ENCODE measurements around the gene ASPM.
"Not testable (repeated sequence)": the region's sequence is repeated elsewhere in the genome, so short reads cannot be mapped to it uniquely, and the experiment has no call there.

The ASPM gene

GRCh38 chr1:197126691-197127090 is 19.8 kb downstream of the ASPM start:
- Mint-ChIP-seq H3K36me3 (peaks cover 30% of the 10 kb centered on the region), H3K4me3 (no peak overlapping the region), H3K4me1 (no peaks in the 10 kb centered on the region), H3K27ac (no peak overlapping the region), H3K9me3 (no peaks in the 10 kb centered on the region)
- no peak for DNase-seq (ENCODE audit: low spot score in 2 of 2)
- ATAC-seq = no peak

GRCh38 chr1:197124376-197124775 is 22.1 kb downstream of the ASPM start:
- Mint-ChIP-seq H3K27ac (no peak overlapping the region), H3K4me3 (no peak overlapping the region), H3K9me3 (no peaks in the 10 kb centered on the region), H3K36me3 (peaks cover 31% of the 10 kb centered on the region), H3K4me1 (no peaks in the 10 kb centered on the region)
- DNase-seq (ENCODE audit: low spot score in 2 of 2) = no peak
- no peak for ATAC-seq

GRCh38 chr1:197116156-197116555 is 30.3 kb downstream of the ASPM start:
- DNase-seq (ENCODE audit: low spot score in 2 of 2) (no peak), ATAC-seq (no peak)
- Mint-ChIP-seq H3K36me3 (peaks cover 15% of the 10 kb centered on the region), H3K9me3 (no peaks in the 10 kb centered on the region), H3K4me3 (no peak overlapping the region), H3K27ac (no peak overlapping the region), H3K4me1 (no peaks in the 10 kb centered on the region)

- DNase-seq (ENCODE audit: low spot score in 2 of 2) (no peak), ATAC-seq (no peak)
- H3K27ac Mint-ChIP-seq = no peak overlapping the region
- H3K4me1 Mint-ChIP-seq = no peaks in the 10 kb centered on the region
- no peaks in the 10 kb centered on the region for H3K36me3 Mint-ChIP-seq
- no peak overlapping the region for H3K4me3 Mint-ChIP-seq
- no peaks in the 10 kb centered on the region for H3K9me3 Mint-ChIP-seq
These were observed 39.6 kb downstream of the ASPM start for GRCh38 chr1:197106869-197107268.

GRCh38 chr1:197103300-197103699 is 43.2 kb downstream of the ASPM start:
- H3K4me1 Mint-ChIP-seq = peaks cover 7% of the 10 kb centered on the region
- no peaks in the 10 kb centered on the region for H3K36me3 Mint-ChIP-seq
- ATAC-seq (no peak), DNase-seq (ENCODE audit: low spot score in 2 of 2) (no peak)
- no peak overlapping the region for H3K4me3 Mint-ChIP-seq
- no peaks in the 10 kb centered on the region for H3K9me3 Mint-ChIP-seq
- H3K27ac Mint-ChIP-seq = no peak overlapping the region

- Mint-ChIP-seq H3K9me3 (no peaks in the 10 kb centered on the region), H3K36me3 (no peaks in the 10 kb centered on the region), H3K27ac (no peak overlapping the region), H3K4me3 (no peak overlapping the region), H3K4me1 (peaks cover 7% of the 10 kb centered on the region)
- no peak for ATAC-seq
- DNase-seq (ENCODE audit: low spot score in 2 of 2) = no peak
These were observed 44.5 kb downstream of the ASPM start for GRCh38 chr1:197101978-197102377.

- Mint-ChIP-seq H3K9me3 (no peaks in the 10 kb centered on the region), H3K36me3 (no peaks in the 10 kb centered on the region), H3K4me3 (no peak overlapping the region), H3K27ac (no peak overlapping the region), H3K4me1 (peaks cover 7% of the 10 kb centered on the region)
- no peak for ATAC-seq
- no peak for DNase-seq (ENCODE audit: low spot score in 2 of 2)
These were observed 45.8 kb downstream of the ASPM start for GRCh38 chr1:197100677-197101076.

GRCh38 chr1:197099444-197099843 is 47.0 kb downstream of the ASPM start:
- H3K27ac Mint-ChIP-seq = no peak overlapping the region
- ATAC-seq = no peak
- no peak overlapping the region for H3K4me3 Mint-ChIP-seq
- peaks cover 7% of the 10 kb centered on the region for H3K4me1 Mint-ChIP-seq
- no peak for DNase-seq (ENCODE audit: low spot score in 2 of 2)
- no peaks in the 10 kb centered on the region for H3K9me3 Mint-ChIP-seq
- H3K36me3 Mint-ChIP-seq = no peaks in the 10 kb centered on the region

- not testable (repeated sequence) for ATAC-seq; DNase-seq (ENCODE audit: low spot score in 2 of 2); H3K9me3 Mint-ChIP-seq; H3K4me3 Mint-ChIP-seq; H3K4me1 Mint-ChIP-seq; H3K36me3 Mint-ChIP-seq; H3K27ac Mint-ChIP-seq
These were observed 49.5 kb downstream of the ASPM start for GRCh38 chr1:197096971-197097370.

GRCh38 chr1:197096137-197096536 is 50.3 kb downstream of the ASPM start:
- H3K4me3 Mint-ChIP-seq = no peak overlapping the region
- peaks cover 5% of the 10 kb centered on the region for H3K36me3 Mint-ChIP-seq
- ATAC-seq (peak; percentile 67), DNase-seq (ENCODE audit: low spot score in 2 of 2) (no peak)
- peaks cover 2% of the 10 kb centered on the region for H3K4me1 Mint-ChIP-seq
- no peak overlapping the region for H3K27ac Mint-ChIP-seq
- no peaks in the 10 kb centered on the region for H3K9me3 Mint-ChIP-seq

GRCh38 chr1:197093226-197093885 is 53.1 kb downstream of the ASPM start:
- Mint-ChIP-seq H3K36me3 (peaks cover 11% of the 10 kb centered on the region), H3K4me3 (no peak overlapping the region), H3K27ac (no peak overlapping the region), H3K4me1 (no peaks in the 10 kb centered on the region), H3K9me3 (no peaks in the 10 kb centered on the region)
- no peak for DNase-seq (ENCODE audit: low spot score in 2 of 2)
- ATAC-seq = no peak

- Mint-ChIP-seq H3K36me3 (peaks cover 11% of the 10 kb centered on the region), H3K4me1 (no peaks in the 10 kb centered on the region), H3K4me3 (no peak overlapping the region), H3K27ac (no peak overlapping the region), H3K9me3 (no peaks in the 10 kb centered on the region)
- DNase-seq (ENCODE audit: low spot score in 2 of 2) = no peak
- ATAC-seq = no peak
These were observed 53.9 kb downstream of the ASPM start for GRCh38 chr1:197092491-197093023.

- ATAC-seq (peak; percentile 55), DNase-seq (ENCODE audit: low spot score in 2 of 2) (no peak)
- Mint-ChIP-seq H3K4me3 (no peak overlapping the region), H3K27ac (no peak overlapping the region), H3K36me3 (peaks cover 20% of the 10 kb centered on the region), H3K9me3 (peaks cover 7% of the 10 kb centered on the region), H3K4me1 (no peaks in the 10 kb centered on the region)
These were observed 63.0 kb downstream of the ASPM start for GRCh38 chr1:197083474-197083873.

- Mint-ChIP-seq H3K4me1 (no peaks in the 10 kb centered on the region), H3K27ac (no peak overlapping the region), H3K36me3 (peaks cover 10% of the 10 kb centered on the region), H3K9me3 (peaks cover 7% of the 10 kb centered on the region), H3K4me3 (no peak overlapping the region)
- ATAC-seq (no peak), DNase-seq (ENCODE audit: low spot score in 2 of 2) (no peak)
These were observed 65.2 kb downstream of the ASPM start for GRCh38 chr1:197081117-197081753.

GRCh38 chr1:197080323-197080722 is 66.1 kb downstream of the ASPM start:
- ATAC-seq = no peak
- H3K4me1 Mint-ChIP-seq = no peaks in the 10 kb centered on the region
- H3K36me3 Mint-ChIP-seq = peaks cover 4% of the 10 kb centered on the region
- H3K9me3 Mint-ChIP-seq = peaks cover 7% of the 10 kb centered on the region
- no peak overlapping the region for H3K4me3 Mint-ChIP-seq
- no peak for DNase-seq (ENCODE audit: low spot score in 2 of 2)
- H3K27ac Mint-ChIP-seq = no peak overlapping the region

- no peak overlapping the region for H3K27ac Mint-ChIP-seq
- H3K9me3 Mint-ChIP-seq = peaks cover 7% of the 10 kb centered on the region
- H3K4me3 Mint-ChIP-seq = no peak overlapping the region
- ATAC-seq = no peak
- H3K4me1 Mint-ChIP-seq = no peaks in the 10 kb centered on the region
- H3K36me3 Mint-ChIP-seq = no peaks in the 10 kb centered on the region
- no peak for DNase-seq (ENCODE audit: low spot score in 2 of 2)
These were observed 69.9 kb downstream of the ASPM start for GRCh38 chr1:197076585-197076984.

Measured in stimulated activated effector memory CD8-positive, alpha-beta T cell treated with anti-CD3 and anti-CD28 coated beads, Interleukin-12 subunit alpha, Interleukin-12 subunit beta, amount 100 ng/mL, for 72 hours (primary cell).